Stimulated activated CD4-positive, alpha-beta T cell treated with anti-CD3 and anti-CD28 coated beads, Interleukin-2, amount 100 ng/mL, for 4 hours (primary cell): ENCODE measurements around the gene COL26A1.
A peak's percentile ranks its signal among the peaks of the same experiment; 100 is the strongest.

ENCODE experiments used
- DNase-seq: peaks from one replicate; pipeline ENCODE4 v3.0.0-alpha.2; 2020; ENCODE audit warnings: low read depth

The COL26A1 gene

DNA sequence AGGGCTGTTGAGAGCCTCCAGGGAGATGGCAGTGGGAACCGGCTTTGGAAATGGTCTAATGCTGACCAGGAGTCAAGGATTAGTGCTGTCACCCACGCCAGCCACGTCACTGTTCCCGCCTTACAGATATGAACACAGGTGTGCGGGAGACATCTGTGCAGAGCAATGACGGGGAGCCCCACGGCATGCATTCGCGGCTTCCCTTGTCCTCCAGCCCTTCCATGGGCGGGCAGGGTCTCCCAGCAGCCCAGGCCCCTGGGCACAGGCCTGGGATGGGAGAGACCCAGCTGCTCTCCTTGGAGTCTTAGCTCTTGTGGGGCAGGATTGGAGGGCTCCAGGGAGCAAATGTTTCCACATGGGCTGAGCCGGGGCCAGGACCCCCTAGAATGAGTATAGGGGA is 172.2 kb downstream of the COL26A1 start:
- no peak for DNase-seq

DNA sequence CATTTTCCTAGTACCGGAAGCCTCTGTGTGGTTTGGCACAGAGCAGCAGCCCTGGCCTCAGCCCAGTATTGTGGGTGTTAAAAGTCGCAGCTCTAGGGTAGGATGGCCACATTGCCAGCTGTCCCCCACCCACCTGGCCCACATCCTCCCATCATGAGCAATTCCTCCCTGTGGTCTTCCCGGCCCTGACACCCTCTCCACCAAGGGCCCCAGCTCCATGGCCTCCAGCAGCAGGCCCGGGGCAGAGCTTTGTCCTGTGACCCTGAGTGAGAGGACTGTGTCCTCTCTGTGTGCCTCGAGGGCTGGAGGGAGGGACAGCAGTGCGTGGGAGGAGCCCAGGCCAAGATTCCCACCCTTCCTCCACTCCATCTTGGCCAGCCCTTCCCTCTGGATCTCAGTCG is 172.7 kb downstream of the COL26A1 start:
- DNase-seq, result no peak

DNA sequence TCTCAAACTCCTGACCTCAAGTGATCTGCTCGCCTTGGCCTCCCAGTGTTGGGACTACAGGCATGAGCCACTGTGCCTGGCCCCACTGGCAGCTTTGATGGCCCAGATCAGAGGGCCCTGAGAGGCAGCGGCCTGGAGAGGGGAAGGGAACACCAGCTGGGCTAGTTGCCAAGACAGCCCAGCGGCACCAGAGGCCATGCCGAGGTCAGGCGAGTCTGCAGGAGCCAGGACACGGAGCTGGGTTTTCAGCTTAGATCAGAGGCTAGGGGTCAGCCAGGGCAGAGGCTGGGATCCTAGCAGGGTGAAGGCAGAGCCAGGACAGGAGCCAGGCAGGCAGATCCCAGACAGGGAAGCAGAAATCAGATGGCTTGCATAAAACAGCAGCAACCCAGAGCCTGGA is 173.6 kb downstream of the COL26A1 start:
- DNase-seq, result no peak

DNA sequence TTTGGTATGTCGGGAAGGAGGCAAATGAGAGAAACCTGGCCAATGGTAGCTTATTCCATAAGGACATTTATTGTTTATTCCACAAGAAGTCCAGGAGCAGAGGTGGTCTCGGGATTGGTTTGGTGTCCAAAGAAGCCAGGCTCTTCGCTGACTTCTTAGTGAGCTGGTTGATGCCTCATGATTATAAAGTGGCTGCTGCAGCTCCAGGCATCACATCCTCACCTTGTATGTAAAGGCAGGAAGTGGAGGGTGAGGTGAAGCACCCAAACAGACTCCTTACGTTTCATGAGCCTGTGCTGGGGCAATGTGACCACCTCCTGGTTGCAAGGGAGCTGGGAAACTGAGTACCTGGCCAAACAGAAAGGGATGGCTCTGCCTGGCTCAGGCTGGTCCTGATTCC is 174.0 kb downstream of the COL26A1 start:
- DNase-seq, result no peak

DNA sequence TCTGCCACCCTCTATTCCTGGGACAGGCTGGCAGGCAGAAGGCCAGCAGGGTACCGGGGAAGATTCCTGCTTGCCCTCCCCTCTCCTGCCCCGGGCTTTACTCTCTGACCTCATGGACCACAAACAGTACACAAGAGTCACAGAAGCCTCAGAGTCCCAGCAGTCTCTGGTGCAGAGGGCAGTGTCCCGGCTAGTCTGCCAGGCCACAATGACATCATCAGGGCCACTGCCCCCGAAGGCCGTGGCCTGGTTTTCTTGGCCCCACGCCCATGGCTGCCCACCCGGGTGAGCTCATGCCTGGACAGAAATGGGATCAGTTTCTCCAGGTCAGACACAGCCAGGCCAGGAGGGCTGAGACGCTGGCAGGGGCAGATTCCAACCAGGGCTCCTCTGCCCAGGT is 174.5 kb downstream of the COL26A1 start:
- DNase-seq, result no peak

DNA sequence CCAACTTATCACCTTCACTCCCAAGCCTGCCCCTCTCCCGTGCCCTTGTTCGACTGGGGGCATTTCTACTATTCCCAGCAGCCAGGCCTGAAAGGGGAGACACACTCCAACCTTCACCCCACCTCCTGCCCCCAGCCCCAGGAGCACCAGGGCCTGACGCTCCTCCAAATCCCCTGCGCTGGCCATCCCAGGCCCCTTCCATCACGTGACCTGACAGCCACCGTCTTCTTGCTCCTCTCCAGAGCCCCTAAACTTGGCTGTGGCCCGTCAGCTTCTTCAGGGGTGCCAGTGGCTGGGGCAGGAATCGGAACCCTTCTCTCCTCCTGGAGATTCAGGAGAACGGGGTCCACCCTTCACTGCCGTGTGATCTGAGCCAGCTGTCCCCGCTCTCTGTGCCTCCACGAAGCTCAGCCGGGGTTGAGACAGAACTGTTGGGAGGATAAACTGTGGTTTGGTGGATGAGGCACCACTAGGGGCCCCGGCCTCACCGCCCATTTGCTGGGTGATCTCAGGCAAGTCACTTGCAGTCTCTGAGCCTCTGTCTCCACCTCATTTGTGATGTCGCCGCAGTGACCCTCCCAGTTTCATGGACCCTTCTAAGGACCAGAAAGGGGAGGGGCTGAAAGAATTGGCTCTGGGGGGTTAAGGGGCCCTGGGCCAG is 175.4 kb downstream of the COL26A1 start:
- no peak for DNase-seq

DNA sequence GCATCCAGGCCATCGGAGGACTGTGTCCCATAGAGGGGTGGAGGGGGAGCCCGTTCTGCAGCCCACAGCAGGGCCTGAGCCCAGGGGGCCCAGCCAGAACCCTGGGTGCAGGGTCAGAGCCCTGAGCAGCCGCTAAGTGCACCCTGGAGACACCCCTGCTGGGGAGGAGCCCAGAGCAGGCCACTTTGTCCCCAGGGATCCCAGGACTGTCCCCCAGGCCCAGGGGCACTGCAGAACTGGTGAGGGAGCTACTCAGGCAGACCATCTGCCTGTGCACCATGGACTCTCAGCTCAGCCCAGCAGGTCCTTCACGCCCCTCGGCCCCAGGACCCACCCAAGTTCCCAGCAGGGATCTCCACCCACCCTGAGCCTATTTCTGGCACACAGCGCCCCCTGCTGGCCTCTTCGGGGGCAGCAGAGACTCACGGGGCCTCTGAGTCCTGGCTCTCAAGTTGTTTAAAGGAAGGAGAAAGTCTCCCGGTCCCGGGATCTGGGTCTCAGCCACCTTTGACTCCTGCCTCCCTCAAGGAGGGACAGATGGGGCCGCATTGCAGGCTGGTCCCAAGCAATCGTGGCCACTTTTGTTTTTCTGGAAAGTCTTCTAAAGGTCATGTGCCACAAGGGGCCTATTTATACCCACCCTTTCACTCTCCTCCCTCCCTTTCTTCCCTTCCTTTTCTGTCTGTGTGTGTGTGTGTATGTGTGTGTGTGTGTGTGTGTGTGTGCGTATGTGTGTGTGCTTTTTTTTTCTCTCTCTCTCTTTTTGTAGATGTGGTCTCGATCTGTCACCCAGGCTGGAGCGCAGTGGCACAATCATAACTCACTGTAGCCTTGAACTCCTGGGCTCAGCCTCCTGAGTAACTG is 176.2 kb downstream of the COL26A1 start:
- peak; percentile 7 for DNase-seq

DNA sequence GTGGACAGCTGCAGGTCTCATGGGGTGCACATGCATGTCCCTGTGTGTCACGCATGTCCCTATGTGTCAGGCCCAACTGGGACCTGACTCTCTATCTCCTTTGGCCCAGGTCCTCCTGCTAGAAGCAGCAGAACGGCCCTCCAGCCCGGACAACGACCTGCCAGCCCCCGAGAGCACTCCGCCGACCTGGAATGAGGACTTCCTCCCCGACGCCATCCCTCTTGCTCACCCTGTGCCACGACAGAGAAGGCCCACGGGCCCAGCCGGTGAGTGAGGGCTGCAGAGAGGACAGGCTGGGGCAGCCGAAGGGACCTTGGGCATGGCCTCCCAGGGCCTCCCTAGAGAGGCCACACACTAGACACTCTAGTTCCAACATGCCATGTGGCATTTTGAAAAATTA is 177.1 kb downstream of the COL26A1 start:
- DNase-seq, result no peak

DNA sequence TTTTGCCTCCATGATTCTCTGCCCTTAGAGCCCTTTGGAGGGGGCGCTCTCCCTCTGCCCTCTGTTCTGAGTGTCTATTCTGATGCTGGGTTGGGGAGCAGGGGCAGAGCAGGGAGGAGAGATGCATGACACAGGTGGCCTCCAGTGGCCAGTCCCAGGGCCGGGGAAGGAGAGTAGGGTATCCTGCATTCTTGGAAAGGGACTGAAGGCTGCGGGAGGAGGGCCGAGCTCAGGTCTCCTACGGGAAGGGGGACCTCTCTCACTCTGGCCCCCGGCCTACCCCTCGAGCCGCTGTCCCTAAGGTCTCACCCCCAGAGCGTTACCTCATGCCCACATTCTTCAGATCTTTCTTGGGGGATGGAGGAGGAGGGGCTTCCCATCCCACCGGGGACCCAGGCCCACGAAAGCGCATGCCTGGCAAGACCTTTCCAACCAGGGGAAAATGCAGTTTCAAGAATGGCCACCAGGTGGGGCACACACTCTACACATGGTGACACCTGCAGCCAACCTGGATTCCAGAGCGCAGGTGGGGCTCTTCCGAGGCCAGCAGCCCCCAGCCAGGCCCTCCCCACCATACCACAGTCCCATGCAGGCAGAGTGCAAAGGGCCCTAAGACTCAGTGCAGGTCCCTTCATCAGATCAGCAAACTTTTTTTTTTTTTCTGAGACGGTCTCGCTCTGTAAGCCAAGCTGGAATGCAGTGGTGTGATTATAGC is 180.0 kb downstream of the COL26A1 start:
- DNase-seq, result peak; percentile 56

DNA sequence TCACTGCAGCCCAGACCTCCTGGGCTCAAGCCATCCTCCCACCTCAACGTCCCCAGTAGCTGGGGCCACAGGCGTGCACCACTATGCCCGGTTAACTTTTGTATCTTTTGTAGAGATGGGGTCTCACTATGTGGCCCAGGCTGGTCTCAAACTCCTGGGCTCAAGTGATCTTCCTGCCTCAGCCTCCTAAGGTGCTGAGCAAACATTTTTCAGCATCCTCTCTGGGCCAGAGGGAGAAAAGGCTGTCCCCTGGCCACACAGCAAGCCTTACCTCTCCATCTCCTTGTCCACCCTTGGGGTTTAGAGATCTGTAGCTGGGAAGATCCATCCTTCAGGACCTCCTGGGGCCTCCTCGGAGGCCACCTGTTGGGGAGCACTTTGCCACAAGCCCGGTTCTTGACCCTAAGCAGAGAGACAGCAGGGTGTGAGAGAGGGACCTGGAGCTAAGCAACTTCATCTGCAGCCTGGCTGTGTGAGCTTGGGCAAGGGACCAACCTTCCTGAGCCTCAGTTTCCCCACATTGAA is 180.6 kb downstream of the COL26A1 start:
- no peak for DNase-seq

DNA sequence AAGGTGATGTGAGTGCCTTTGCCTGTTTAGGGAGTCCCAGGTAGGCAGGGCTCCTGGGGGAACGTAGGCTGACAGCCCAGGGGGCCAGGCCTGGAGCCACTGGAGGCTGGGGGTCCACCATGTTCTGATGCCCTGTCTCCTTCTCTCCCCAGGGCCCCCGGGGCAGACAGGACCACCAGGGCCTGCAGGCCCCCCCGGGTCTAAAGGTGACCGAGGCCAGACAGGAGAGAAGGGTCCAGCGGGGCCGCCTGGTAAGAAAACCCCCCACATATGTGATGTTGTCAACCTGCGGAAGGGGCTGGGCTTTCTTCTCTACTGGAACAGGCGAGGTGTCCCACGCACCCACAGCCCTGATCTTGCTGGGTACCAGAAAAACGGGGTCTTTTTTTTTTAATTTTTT is 181.2 kb downstream of the COL26A1 start:
- DNase-seq, result no peak

DNA sequence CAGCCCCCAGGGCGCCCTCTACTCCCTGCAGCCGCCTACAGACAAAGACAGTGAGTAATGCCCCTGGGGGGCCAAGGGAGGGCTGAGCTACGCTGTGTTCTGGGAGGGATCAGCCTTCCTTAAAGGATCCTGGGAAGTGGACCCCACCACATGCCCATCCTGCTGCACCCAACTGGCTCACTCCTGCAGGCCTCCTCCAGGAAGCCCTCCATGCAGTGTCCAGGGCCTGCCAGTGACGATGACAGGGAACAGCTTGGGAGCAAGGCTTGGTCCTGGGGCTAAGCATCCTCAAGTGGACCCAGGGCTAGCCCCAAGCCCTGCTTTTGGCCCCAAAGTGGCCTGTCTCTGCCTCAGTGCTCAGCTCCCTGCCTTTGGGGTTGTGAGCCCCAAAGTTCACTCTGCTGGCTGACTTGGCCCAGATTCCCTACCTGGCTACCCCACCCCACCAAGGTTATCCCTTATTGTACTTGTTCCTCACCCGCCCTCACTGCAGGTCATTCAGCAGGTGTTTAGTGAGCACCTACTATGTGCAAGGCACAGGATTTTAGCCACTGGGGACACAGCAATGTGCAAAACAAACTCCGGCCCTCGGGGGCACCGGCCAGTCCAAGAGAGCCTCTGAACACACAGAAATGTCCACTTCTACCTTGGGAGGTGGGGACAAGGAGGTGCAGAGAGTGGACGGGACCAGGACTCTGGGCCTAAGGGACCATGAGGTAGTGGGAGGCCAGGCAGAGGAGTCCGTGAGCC is 182.9 kb downstream of the COL26A1 start:
- no peak for DNase-seq

DNA sequence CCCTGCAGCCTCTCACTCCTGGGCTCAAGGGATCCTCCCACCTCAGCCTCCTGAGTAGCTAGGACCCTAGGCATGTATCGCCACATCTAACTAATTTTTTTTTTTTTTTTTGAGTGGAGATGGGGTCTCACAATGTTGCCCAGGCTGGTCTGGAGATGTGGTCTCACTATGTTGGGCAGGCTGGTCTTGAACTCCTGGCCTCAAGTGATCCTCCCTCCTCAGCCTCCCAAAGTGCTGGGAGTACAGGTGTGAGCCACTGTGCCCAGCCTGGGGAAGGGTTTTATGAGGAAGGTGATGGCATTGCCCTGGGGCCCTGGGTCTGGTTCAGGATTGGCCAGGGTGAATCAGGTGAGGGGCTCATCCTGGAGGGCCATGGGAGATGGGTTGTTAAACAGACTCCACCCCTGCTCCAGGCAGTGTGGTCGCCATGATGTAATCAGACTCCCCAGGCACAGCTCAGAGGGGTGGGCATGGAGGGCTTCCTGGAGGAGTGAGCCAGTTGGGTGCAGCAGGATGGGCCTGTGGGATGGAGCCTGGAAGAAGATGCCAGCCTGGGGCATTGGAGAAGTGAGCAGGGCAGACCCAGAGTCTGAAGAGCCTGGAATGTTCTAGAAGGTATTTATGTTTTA is 183.7 kb downstream of the COL26A1 start:
- no peak for DNase-seq

DNA sequence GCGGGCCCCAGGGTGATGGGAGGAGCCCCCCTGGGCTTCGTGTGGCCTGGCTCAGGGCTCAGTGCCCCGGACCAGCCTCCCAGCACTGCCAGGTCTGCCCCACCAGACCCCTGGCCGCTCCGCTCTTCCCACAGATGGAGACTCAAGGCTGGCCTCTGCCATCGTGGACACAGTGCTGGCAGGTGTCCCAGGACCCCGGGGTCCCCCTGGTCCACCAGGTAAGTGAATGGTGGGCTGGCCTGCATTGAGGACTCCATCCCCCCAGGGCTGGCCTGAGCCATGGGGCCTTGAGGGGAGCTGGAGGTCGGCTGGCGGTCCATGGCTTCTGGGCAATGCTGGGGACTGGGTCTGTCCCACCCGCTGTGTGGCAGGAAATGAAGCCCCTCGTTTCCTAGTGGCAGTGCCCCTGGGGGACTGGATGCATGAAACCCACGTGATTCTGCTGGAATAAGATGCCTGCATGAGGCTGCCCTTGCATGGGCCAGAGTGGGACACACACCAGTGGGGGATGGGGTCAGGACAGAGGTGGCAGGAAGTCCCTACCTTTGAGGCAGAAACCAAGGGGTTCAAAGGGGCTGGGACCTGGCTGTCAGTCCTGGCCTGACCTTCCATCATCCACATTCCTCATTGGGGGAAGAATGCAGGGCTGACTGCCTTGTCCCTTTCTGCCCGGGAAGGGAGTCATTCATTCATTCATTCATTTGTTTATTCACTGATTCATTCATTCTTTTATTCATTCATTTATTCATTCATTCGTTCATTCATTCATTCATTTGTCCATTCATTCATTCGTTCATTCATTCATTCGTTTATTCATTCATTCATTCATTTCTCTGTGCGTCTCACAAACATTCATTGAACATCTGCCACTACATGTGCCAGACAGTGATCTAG is 184.6 kb downstream of the COL26A1 start:
- no peak for DNase-seq

DNA sequence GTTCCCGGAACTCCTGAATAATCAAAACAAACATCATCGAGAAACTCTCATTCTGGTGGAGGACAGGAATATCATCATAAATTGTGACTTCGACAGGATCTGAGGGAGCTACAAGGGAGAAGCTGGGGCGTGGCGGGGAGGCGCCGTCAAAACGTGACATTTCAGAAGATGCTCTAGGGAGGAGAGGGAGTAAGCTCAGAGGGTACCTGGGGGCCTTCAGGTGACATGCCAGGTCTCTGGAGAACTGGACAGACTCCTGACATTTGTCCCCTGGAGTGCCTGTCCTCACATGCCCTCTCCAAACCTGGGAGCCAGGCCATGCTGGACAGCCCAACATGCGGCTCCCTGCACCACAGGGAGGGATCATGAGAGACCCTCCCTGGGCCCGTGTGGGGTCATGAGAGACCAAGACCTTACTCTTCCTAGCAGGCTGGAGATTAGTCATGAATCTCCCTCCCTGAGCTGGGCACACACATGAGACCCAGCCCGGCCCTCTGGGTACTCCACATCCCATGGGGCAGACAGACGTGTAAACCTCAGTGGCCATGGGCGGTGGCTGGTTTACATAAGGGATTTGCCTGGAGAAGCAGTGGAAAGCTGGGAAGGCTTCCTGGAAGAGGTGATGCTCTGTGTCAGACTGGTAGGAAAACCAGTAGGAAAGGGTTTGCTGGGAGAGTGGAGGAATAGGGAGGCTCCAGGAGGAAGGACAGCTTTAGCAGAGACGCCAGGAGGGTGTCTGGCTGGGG is 185.4 kb downstream of the COL26A1 start:
- no peak for DNase-seq

DNA sequence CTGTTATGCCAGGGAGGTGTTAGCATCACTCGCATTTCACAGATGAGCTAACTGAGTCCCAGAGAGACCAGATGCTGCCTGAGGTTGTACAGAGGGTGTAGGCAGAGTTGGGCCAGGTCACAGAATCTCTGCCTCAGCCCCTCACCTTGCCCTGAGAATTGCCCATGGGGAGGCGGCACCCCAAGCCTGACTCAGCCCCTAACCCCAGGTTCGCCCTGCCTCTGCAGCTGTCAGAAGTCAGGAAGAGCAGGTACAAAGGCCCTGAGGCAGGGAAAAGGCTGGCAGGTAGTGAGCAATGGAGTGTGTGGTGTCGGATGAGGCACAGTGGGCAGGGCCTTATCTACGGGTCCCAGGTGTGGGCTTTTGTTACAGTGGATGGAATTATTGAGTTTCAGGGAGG is 187.1 kb downstream of the COL26A1 start:
- DNase-seq, result no peak

DNA sequence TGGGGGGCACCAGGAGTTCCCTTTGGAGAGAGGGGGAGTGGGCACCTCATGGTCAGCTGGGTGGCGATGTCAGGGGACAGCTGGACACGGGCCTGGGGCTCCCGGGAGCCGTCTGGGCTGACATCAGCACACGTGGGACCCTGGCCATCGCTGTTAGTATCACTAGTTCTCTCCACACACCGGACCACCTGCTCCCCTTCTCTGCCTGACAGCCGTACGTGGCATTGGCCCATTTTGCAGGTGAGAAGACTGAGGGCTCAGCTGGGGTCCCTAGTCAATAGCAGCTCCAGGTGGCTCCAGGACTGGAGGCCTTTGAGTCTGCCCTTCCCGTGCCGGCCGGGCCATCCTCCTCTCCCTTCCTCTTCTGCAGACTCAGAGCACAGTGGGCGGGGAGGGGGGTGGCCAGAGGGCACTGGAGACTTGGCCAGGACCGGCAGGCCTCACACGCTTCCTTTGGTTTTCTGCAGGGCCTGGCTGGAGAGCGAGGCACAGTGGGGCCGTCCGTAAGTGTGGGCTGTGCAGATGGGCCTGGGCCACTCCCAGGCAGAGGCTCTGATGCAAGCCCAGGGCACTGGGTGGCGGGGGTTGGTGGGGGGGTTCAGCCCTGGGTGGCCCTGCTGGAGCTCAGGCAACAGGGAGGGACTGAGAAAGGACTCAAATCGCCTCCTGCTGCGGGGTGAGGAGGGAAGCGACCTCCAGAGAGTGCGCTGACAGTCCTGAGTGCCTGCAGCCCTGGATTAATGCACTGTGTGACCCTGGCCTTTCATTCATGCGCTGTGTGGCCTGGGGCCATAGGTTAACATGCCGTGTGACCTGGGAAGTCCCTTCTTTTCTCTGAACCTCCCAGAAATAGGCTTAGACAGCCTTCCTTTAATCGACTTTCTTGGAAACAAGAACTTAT is 188.2 kb downstream of the COL26A1 start:
- DNase-seq, result no peak

DNA sequence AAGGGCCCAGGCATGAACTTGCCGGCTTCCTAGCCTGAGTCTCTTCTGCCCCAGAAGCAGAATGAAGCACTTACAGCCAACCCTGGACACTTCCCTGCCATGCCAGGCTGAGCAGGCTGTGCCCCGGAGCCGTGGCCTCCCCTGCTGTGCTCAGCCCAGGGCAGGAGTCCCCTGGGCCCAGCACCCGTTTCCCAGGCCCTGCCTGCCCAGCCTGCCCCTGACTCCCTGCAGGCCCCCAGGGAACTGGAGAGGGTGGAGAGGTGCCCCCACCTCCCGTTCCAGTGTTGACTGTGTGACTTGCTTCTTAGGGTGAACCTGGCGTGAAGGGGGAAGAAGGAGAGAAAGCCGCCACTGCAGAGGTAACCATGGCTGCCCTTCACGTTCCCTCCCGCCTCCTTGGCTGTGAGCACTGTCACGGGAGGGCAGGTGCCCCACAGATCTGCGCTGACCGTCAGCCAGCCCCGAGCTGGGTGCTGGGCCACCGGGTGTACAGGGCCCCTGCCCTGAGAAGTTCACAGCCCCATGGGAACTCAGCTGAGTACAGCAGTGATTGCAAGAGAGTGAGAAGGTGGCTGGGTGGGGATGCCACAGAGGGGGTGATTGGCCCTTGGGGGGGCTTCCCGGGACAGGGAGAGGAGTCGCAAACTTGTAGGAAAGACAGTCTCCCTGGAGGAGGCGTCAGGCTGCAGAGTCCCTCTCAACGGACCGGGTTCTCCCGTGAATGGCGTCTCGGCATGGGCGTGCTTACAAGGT is 190.5 kb downstream of the COL26A1 start:
- DNase-seq, result no peak
